SK-N-MC (cell line): Measurements from ENCODE around the gene PRDM16.

Experiments used
- EZH2 ChIP-seq: fragments of 200-600 bp; sonication (generic); IDR thresholded peaks from one replicate; pipeline ENCODE4 v1.6.1; 2017; ENCODE audit warnings: antibody characterized with exemption
- FOXP2 ChIP-seq: optimal IDR thresholded peaks from 2 replicates; pipeline ENCODE3; 2011; ENCODE audit warnings: mild to moderate bottlenecking, moderate library complexity; ENCODE audit not compliant: insufficient read depth; ENCODE audit errors: extremely low read length, control extremely low read depth

- TF ChIP-seq EZH2 (no peak), FOXP2 (no peak)
Observed at GRCh38 chr1:3204725-3205124, 135.7 kb downstream of the PRDM16 start.
